Renal cortex interstitium (tissue), 11 donors: ENCODE measurements around the gene TTC6. TPM values are rescaled to one million over a fixed set of nuclear protein-coding genes. Genes with fewer than 3 reads are reported as not detected.

Experiments
- DNase-seq, 11 donors: peaks; one replicate each; pipeline ENCODE4 v3.0.0-alpha.2; 2013; ENCODE audit warnings: low read depth in 9 of 11, low spot score in 4 of 11; ENCODE audit errors: extremely low read depth in 1 of 11
- polyA plus RNA-seq, 3 donors: library from polyadenylated mRNA; unstranded; fragments of 120-200 nt; gene quantifications; one replicate each; pipeline ENCODE4 v1.2.1, GENCODE V29; 2013; ENCODE audit not compliant: insufficient read length in 3 of 3

TTC6 gene
- polyA plus RNA-seq, 3 donors = 0.19 to 0.37 (median 0.24) TPM

- DNase-seq = no peak
These were observed 20.3 kb downstream of the TTC6 start for GRCh38 chr14:37615582-37616289.

DNA sequence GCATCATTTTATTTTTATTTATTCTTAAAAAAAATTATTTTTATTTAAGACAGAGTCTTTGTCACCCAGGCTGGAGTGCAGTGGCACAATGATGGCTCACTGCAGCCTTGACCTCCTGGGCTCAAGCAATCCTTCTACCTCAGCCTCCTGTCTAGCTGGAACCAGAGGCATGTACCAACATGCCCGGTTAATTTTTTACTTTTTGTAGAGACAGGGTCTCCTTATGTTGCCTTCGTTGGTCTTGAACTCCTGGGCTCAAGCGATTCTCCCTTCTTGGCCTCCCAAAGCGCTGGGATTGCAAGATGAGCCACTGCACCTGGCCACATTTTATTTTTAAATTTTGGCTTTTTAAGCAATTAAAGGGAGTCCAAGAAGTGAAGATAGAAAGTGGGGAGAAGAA, 21.4 kb downstream of the TTC6 start:
- no peak for DNase-seq

DNA sequence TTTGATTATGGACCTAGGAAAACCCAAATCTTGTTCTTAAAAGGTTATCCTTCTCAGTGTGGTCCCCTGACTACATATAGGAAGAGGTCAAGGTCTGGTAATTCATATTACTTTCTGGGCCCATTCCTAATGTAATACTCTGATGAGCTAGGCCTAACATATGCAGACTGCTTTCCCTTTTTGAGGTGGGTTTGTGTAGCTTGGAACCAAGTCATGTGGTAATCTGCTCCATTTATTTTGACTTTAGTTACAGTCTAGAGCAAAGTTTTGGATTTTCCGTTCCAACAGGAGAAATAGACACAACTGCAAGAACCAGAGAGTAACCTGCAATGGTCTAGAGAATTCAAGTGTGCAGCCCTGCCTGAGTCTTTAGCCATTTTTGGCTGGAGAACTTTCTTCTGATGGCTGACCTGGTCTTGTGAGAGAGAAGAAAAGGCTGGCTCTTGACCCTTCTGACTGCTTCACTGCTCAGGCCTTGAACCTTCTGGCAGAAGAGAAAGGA, 22.5 kb downstream of the TTC6 start:
- DNase-seq = no peak

- DNase-seq = no peak
These were observed 23.1 kb downstream of the TTC6 start for GRCh38 chr14:37618498-37619028.

DNA sequence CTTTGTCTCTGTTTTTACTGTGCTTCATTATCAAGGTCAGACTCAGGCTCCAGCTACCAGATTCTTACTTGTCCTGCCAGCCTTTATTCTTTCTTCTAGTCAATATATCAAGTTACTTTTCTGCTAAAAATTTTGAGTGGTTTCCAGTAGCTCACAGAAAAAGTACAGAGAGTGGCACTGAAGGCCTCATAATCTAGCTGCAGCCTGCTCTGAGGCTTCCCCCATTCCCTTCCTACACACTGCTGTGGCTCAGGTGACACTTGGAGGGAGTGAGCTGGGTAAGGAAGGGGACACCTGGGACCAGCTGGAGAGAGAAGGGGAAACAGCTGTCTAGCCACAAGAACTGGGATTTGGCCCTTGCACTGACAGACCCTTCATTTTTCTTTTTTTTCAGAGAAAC, 25.4 kb downstream of the TTC6 start:
- DNase-seq = no peak

DNA sequence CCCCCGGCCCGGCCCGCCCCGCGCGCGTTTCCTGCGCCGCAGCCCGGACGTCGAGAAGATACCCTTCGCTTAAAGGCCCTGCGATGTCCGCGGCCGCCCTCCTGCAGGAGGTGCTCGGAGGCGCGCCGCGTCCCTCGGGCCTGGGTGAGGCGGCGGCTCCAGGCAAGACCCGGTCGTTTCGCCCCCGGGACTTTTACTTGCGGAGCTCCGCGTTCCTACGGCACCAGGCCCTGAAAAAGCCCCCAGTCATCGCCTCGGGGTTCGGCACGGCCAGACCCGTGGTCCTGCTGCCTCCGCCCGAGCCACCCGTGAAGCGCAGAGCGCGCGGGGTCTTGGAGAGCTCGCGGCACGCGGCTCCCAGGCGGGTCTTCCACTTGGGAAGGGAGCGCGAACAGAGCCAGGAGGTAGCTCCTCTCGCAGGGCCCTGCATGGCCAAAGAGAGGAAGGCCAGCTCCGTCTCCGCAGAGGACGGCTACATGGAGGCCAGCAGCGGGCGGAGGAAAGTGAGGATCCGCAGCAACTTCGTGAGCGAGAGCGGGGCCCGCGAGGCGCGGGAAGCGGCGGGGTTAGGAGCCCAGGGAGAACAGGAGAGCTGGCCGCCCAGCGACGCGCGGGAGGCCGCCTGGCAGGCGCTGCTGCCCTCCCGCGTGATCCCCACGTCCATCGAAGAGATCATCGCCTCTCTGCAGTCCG, 26.9 kb downstream of the TTC6 start:
- peak in 1 of 11 donors; percentile 34 for DNase-seq

DNA sequence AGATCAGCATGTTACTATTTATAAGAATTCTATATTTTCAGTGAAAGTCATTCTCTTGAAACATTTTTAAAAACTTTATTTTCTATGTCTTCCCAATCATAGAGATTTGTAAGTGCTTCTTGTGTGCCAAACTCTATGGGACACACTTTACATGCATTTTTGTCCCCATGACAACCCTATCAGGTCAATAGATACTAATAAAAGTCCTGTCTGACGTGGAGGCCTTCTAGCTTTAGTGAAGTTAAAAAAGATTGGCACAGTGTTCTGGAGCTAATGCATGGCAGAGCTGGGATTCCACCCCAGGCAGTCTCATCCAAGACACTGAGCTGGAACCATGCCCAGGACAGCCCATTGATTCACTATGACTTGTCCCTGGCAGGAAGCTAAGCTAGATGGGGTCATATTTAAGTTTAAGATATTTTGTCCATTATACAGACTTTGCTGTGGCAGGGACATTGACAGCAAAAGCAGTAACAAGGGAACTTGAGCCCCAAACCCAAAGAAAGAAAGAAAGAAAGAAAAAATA, 28.1 kb downstream of the TTC6 start:
- no peak for DNase-seq

- no peak for DNase-seq
These were observed 28.5 kb downstream of the TTC6 start for GRCh38 chr14:37623971-37624370.

DNA sequence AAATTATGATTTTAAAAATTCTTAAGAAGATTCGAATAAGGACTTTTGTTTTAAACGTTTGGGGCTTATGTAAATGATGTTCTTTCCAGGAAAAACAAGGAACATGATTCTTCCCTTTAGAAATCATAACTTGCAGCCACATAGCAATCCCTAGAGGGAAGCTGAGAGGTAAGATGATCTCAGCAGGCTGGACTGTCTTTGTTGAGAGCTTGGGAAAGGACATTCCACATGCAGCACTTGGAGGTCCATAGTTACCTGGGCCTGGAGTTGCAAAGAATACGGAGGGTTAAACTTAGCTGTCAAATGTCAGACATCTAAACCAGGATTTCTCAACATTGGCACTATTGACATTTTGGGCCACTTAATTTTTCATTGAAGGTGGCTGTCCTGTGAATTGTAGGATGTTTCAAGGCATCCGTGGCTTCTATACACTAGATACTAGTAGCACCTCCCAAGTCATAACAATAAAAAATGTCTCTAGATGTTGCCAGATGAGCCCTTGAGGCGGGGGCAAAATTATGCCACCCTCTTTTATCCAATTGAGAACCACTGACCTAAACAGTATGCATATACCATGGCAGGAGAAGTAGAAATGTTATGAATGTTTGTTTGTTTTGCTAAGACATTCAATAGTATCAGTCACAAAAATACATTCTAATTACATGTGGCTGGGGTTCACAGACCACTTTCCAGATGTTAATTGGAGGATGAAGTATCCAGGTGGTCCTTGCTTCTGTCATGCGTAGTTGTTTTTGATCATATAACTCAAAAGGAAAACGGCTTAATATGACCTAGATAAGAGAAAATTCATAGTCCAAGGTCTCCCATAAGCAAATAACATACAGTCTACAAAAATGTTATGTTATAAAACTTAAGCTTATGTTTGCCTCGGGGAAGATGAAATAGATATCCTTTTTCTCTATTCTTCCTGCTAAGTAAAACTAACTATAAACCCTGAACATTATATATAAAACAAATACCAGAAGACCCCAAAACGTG, 30.5 kb downstream of the TTC6 start:
- DNase-seq = no peak

- DNase-seq = no peak
These were observed 41.9 kb downstream of the TTC6 start for GRCh38 chr14:37637341-37637740.

- no peak for DNase-seq
These were observed 43.2 kb downstream of the TTC6 start for GRCh38 chr14:37638599-37638998.

DNA sequence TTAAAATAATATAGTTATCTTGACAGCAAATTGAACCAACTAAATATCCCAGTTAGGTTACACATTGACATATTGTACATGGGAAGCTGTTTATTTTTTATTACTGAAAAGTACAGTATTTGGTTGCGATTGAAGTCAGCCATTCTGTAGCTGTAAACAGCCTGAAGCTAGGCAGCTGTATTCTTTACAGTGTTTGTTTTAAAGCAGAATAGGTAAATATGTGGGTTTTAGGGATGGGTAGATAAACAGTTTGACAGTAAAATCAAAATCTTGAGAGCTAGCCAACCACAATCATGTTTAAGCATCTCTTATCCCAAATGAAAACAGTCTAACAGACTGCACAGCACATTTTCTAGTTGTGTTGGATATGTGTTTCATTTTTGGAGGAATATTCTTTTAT, 45.7 kb downstream of the TTC6 start:
- DNase-seq = no peak

GRCh38 chr14:37642125-37642524, 46.7 kb downstream of the TTC6 start:
- no peak for DNase-seq

- no peak for DNase-seq
These were observed 48.3 kb downstream of the TTC6 start for GRCh38 chr14:37643701-37644100.

Other genes with a start within 250 kb of the TTC6 start
- 1 to 10 TPM; 2.6 to 3.3 (median 3.1) TPM for gene FOXA1, start 380 bp upstream of the TTC6 start, polyA plus RNA-seq